ENCODE results near the gene PCDHA13.

GRCh38 chr5:140869555-140869886, 12.4 kb upstream of the PCDHA13 start:
- TF ChIP-seq RFX5 (IDR thresholded peaks at IDR 0.05; ENCODE audit: low read depth, low read length) (no peak), FOS (IDR thresholded peaks at IDR 0.05; ENCODE audit: low read depth, low read length) (no peak), POLR2A (IDR thresholded peaks at IDR 0.05; ENCODE audit: low read depth, low read length) (no peak), SMC3 (IDR thresholded peaks at IDR 0.05; ENCODE audit: low read depth, low read length) (no peak), MXI1 (IDR thresholded peaks at IDR 0.05; ENCODE audit: borderline replicate concordance, low read depth, low read length) (no peak), RAD21 (IDR thresholded peaks at IDR 0.05; ENCODE audit: low read length) (no peak)
- TF ChIP-seq, protein P1, sequence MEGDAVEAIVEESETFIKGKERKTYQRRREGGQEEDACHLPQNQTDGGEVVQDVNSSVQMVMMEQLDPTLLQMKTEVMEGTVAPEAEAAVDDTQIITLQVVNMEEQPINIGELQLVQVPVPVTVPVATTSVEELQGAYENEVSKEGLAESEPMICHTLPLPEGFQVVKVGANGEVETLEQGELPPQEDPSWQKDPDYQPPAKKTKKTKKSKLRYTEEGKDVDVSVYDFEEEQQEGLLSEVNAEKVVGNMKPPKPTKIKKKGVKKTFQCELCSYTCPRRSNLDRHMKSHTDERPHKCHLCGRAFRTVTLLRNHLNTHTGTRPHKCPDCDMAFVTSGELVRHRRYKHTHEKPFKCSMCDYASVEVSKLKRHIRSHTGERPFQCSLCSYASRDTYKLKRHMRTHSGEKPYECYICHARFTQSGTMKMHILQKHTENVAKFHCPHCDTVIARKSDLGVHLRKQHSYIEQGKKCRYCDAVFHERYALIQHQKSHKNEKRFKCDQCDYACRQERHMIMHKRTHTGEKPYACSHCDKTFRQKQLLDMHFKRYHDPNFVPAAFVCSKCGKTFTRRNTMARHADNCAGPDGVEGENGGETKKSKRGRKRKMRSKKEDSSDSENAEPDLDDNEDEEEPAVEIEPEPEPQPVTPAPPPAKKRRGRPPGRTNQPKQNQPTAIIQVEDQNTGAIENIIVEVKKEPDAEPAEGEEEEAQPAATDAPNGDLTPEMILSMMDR (conservative IDR thresholded peaks at IDR 0.05; ENCODE audit: low read depth, low read length) = no peak

All from IMR-90 (cell line).